GM21529 (cell line): ENCODE results near the gene SYT8.
"Not testable (repeated sequence)": the region's sequence is repeated elsewhere in the genome, so short reads cannot be mapped to it uniquely, and the experiment has no call there.

Experiments
- ATAC-seq: cut with Tn5 transposase; IDR thresholded peaks from one replicate; pipeline ENCODE4 v1.9.1; 2021; ENCODE audit not compliant: unreplicated experiment

SYT8 gene

GRCh38 chr11:1872267-1872985 lies 37.6 kb downstream of the SYT8 start:
- no peak for ATAC-seq

- ATAC-seq = no peak
Observed at GRCh38 chr11:1873048-1873812, 38.4 kb downstream of the SYT8 start.

DNA sequence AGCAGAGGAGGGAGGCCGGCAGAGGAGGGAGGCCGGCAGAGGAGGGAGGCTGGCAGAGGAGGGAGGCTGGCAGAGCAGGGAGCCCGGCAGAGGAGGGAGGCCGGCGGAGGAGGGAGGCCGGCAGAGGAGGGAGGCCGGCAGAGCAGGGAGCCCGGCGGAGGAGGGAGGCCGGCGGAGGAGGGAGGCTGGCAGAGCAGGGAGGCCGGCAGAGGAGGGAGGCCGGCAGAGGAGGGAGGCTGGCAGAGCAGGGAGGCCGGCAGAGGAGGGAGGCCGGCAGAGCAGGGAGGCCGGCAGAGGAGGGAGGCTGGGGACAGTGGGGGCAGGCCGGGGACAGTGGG lies 39.0 kb downstream of the SYT8 start:
- ATAC-seq = not testable (repeated sequence)

GRCh38 chr11:1874441-1875092 lies 39.8 kb downstream of the SYT8 start:
- ATAC-seq = not testable (repeated sequence)

DNA sequence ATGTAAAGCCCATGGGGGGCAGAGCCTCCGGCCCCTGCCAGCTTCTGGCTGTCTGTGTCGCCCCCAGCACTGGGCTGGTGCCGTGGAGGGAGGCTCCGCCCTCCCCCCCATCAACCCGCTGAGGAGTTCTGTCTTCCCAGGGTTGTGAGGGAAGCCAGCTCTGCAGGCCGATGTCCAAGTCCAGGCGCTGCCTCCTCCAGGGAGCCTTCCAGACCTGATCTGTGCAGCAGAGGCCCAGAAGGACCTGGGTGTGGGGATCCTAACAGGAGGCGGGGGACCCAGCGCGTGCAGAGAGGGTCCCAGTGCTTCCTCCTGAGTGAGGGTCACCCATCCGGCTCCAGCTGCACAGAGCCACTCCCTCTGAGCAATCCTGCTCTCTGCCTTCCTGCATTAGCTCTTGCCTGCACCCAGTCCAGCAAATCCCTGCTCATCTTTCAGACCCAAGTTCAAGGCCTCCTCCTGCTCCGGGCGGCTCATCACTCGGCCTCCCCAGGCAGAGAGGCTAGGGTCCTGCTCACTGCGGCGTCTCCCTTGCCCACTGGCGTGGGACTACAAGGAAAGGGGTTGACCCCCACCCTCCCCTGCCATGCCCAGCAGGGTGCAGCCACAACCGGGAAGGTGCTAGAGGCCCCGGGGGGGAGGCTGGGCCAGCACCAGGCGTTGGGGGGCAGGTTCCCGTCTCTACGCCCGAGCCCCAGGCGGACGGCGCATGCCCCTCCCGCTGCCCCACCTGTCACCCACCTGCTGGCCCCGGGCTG lies 40.5 kb downstream of the SYT8 start:
- ATAC-seq = no peak

DNA sequence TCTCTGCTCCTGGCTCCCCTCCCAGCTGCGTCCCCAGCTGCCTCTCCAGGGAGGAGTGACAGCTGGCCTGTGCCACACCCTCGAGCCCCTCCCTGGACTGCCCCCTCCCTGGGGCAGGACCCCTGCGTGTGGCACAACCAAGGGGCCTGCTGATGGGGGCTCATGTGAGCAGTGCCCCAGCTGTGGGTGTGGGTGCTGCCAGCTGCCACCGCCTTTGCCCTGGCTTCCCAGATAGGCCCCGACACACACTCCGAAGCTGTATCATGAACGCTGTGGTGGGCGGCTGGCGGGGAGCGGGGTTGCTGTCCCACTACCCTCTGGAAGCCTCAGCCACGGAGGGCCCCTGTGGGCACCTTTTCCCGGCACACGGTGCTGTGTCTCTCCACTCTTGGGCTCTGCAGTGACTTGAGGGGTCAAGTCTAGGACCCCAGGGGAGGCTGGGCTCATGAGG lies 41.1 kb downstream of the SYT8 start:
- ATAC-seq = not testable (repeated sequence)

DNA sequence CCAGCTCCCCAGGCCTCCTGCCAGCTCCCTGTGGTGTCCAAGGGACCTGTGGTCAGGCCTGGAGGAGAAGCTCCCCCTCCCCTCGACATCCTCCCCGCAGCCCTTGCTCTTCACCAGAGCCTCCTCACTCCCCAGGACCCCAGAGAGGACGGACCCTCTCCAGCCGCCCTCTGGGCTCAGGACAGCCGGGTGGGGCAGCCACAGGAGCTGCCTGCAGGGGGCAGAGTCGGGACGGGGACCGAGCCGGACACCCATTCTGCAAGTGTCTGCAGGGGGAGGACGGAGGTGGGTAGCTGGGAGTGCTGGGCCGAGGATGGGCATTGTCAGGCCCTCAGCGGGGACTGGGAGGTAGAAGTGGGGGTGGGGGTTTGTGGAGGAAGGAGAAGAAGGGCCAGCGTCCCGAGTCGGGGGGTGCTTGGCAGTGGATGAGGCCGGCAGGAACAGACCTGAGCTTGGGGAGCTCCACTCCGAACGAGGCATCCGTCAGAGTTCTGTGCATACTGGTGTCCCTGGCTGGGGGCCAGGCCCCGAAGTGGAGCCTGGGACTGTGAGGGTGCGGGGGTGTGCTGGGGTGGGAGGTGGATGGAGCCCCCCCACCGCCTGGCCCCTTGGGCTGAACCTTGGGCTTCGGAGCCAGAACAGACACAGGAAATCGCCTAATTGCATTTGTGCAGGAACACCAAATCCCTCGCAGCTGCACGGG lies 41.7 kb downstream of the SYT8 start:
- ATAC-seq = no peak

GRCh38 chr11:1877211-1878136 lies 42.7 kb downstream of the SYT8 start:
- ATAC-seq = no peak

DNA sequence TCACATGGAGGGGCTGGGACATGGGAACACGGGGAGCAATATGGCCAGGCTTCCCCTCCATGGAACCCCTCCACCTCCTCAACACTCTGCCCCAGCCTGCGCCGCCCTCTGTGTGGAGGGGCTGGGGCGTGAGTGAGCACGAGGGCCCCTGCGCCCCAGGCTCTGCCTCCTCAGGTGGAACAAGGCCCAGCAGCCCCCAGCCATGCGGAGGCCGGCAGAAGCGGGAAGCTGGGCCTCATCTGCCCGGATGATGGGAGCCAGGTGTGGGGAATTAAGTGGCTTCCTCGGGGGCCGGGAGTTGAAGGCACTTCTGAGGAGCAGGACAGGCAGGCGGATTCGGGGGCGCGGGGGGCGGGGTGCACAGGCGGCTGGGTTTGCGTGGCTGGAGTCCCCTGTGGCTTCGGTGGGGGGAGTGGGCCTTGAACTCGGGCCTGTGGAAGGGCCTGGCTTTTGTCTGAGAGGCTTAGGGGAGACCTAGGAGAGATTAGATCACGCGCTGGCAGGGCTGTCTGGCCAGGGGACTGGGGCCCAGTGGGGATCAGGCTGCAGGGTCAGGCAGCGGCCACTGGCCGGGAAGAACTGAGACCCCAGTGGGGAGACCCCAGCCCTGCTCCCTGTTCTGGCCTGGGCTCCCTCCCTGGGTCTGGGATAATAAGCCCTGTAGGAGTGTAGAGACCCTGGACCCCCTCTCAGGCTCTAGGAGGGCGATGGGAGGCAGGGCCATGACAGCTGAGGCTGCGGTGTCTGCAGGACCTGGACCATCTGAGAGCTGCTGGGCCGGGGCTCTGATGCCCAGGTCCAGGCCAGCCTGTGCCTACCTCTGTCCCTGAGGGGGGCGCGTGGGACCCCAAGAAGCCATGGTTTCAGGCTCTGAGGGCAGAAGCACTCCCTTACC lies 43.6 kb downstream of the SYT8 start:
- no peak for ATAC-seq

DNA sequence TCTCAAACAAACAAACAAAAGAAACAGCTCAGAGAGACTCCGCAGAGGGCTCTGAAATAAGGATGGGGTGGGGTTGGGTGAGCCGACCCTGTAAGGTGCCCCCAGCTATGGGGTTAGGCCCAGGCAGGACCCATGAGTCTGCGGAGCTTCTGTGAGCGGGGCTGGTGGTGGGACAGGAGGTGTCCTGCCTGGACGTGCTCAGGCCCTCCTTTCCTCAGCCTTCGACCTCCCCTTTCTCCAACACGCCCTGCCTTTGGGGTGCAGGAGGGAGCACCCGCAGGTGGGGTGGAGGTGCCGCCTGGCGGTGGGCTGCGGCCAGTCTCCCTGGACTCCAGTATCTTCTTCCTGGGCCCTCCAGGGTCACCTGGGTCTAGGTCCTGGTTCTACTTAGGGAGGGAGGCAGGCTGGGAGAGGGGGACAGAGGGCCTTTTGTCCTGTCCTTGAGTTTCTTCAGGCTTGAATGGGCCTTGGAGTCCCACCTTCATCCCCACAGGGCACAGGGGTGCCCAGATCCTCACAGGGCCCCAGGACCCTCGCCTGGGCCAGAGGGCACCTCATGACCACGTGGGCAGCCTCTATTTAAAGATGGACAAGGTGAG lies 44.7 kb downstream of the SYT8 start:
- no peak for ATAC-seq

GRCh38 chr11:1879941-1880720 lies 45.3 kb downstream of the SYT8 start:
- no peak for ATAC-seq

DNA sequence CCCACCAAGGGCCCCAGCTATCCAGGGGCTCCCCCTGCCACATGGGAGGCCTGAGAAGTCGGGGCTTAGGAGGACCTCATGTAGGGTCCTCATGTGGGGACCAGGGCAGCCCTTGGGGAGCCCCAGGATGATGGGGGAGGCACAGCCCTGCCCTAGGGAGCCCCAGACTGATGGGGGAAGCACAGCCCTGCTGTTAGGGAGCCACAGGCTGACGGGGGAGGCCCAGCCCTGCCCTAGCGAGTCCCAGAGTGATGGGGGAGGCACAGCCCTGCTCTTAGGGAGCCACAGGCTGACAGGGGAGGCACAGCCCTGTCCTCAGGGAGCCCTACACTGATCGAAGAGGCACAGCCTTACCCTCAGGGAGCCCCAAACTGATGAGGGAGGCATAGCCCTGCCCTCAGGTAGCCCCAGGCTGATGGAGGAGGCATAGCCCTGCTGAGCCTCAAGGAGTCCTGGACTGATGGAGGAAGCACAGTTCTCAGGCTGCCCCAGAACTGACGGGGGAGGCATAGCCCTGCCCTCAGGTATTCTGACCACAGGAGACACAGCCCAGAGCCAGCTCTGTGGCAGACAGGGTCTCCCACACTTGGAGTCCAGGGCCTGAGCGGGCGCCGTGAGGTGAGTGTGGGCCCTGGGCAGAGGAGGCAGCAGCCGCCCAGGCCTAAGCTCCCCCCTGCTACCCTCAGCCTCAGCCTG lies 46.1 kb downstream of the SYT8 start:
- ATAC-seq = no peak

DNA sequence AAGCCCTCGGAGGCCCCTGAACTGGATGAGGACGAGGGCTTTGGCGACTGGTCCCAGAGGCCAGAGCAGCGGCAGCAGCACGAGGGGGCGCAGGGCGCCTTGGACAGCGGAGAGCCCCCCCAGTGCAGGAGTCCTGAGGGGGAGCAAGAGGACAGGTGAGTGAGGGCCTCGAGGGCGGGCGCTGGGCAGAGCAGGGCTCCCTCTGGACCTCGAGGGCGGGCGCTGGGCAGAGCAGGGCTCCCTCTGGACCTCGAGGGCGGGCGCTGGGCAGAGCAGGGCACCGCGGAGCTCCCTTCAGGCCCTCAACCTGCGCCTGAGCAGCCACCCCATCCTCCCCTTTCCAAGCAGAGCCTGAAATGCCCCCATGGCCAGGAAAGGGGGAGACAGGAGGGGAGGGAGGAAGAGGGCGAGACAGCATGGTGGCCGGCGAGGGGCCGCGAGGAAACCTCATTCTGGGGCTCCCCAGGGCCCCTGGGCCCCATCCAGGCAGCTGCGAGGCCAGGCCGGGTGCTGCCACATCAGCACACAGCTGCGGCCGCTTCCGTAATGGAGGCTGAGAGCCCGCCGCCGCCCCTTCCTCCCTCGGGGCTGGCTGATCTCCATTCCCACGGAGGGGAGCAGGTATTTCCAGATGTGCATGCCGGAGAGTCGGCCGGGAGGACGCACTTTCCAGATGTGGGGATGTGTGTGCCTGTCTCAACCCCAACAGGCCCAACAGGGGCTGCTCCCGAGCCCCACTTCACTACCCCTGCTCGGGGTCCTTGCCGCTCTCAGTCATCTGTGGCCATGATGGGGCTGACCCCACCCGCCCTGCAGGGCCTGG lies 46.9 kb downstream of the SYT8 start:
- peak; percentile 16 for ATAC-seq

GRCh38 chr11:1882265-1883238 lies 47.8 kb downstream of the SYT8 start:
- peak; percentile 70 for ATAC-seq
